Fibroblast of skin of right quadriceps (primary cell): ENCODE measurements around the gene SLC29A3.

Experiments
- DNase-seq: peaks from one replicate; pipeline ENCODE4 v3.0.0-alpha.2; 2013

SLC29A3 gene

DNA sequence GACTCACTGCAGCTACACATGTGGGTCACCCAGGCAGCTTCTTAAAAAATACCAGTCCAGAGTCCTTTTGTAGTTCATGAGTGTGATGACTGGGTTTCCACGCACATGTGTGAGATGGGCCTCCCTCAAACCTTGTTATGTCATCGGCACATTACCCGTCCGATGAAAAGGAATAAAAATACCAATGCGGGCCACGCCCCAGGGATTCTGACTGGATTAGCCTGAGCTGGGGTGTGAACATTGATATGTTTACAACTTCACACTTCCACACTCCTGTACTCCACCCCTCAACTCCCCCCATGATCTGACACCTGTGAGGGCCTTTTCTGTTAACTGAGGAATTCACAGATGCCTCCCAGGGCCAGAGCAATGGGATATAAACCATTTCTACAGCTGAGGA is 6.2 kb downstream of the SLC29A3 start:
- no peak for DNase-seq

DNA sequence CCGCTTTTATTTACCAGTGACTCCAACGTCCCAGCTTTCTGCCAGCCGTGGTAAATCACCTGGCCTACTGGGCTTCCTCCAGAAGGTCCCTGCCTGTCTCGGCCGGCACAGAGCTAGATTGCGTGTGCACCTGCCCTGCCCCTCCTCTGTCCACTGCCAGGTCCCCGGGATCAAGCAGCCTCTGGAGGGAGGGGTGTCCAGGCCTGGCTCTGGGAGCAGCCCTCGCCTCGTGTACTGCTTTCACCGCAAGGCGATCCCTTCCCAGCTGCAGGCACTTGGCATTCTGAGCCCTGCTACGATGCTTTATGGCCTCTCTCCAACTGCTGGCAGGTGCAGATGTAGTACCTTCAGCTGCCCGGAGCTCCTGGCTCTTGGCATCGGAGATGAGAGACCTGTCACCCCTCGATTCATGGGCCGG is 7.4 kb downstream of the SLC29A3 start:
- DNase-seq, result no peak

DNA sequence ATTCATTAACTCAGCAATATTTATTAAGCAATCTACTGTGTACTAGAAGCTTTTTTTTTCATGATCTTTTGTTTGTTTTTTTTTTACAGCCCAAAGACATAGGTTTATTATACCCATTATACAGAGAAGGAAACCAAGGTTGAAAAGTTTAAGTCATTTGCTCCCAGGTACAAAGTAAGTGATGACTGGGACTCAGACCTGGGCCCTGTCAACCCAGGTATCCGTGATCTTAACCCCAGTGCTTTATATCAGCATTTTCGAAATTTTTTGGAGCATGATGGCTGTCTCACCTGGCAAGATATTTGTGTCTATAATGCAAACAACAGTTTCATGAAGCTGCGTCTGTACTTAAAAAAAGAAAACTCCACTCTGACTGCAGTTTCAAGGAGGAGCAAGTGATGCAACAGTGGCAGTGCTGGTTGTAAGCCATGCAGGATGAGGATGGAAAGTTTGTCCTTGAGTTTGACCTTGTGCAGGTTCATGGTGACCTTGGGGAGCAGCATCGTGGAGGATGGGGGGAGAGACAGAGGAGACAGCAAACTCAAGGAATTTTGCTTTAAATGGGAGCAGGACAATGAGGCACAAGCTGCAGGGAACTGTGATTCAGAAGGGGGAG is 11.8 kb downstream of the SLC29A3 start:
- DNase-seq, result no peak

DNA sequence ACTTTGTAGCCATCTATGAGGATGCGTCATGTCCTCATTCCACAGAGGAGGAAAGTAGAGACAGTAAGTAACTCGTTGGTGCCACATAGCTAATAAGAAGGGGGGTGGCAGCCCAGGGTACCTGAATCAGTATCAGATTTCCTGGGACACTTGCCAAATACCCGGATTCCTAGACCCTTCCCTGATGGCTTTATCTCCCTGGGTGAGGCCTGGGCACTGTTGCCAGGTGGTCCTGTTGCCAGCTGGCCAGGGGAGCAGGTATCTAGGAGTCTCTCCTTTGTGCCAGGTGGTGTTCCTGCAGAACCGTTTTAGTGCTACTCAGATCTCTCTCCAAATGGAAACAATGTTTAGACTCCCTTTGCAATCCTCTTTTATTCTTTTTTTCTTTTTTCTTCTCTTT is 12.7 kb downstream of the SLC29A3 start:
- no peak for DNase-seq

DNA sequence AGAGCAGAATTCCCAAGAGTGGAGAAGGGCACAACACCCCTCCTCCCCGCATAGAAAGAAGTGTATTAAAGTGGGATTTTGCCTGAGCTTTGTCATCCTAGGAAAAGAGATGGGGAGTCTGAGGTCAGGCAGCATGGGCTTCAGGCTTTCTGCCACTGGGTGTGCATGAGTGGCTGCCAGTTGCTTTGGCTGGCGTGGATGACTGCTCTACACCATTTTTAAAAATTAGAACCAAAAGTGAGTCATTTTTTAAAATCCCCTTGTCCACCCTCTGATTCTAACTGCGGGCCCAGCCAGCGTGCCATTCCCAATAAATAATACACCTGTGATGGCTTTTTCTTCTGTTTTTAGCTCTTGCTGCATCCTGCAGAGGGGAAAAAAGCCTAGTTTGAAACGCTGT is 13.4 kb downstream of the SLC29A3 start:
- no peak for DNase-seq

DNA sequence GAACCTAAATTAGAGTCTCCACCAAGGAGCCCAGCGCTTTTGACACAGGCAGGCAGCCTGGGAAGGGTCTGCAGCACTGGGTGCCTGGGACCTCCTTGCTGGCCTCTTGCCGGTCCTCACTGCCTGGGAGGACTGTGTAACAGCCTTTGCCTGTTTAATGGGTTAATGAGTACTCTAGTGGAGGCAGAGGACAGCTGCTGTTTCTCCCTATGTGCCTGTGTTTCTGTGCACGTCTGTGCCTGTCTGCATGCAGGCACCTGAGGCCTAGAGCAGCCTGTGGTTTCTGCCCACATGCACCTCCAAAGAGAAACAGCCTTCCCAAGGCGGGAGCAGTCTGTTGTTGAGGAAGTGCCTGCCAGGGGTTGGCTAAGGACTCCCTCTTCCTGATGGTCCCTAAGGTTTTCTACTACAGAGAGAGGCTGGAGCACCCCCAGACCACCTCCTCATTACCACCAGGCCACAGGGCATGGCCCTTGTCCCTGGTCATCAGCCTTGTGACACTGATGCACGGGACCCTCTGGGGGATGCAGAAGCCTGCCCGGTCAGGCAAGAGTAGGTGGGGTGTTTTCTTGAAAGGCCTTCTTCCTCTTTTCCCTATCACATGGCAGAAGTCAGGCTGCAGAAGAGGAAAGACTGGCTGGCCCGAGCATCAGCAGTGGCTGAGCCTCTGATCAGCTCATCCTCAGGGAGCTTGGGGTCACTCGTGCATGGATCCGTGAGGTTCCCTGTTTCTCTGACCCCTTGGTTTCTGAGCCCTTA is 14.2 kb downstream of the SLC29A3 start:
- DNase-seq, result no peak

DNA sequence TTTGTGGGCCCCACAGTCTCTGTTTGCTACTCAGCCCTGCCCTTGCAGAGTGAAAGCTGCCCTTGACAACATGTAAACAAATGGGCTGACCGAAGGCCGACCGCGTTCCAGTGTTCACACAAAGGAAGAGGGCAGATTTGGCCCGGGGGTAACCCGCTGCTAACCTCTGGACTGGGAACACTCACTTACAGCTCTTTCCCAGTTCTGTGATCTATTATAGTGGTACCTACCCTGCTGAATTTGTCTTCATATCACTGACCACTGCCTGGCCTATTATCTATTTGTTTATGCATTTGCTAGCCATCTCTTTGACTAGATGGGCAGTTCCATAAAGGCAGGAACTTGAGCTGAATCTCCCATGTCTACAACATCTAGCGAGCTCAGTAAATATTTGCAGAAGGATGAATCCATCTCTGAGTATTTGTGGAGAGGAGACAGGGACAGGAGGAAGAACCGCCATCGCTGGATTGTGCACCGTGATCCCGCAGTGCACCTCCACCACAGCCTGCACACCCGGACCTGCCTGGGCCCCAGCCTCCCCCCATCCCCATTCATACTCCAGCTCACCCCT is 15.2 kb downstream of the SLC29A3 start:
- no peak for DNase-seq

DNA sequence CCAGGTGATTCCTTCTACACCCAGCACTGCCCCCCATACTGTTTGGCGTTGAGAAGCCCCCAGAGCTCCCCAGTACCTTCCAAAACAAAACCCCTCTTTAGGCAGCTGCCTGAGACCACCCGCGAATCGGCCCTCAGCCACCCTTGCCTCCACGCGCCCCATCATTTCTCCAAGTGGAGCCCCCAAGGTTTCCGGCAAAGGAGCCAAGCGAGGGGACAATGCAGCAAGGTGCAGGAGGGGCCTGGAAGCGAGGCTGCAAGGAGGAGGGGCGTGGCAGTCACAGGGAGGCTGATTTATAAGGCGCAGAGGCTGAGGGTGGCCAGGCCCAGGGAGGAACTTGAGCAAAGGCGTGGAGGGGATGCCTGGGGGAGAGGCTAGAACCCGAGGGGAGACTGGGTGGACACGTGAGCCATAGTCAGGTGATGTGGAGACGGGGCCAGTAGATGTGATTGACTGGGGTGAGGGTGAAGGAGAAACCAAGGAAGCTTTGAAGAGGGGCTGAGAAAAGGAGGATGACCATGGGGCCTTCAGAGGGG is 16.2 kb downstream of the SLC29A3 start:
- no peak for DNase-seq

DNA sequence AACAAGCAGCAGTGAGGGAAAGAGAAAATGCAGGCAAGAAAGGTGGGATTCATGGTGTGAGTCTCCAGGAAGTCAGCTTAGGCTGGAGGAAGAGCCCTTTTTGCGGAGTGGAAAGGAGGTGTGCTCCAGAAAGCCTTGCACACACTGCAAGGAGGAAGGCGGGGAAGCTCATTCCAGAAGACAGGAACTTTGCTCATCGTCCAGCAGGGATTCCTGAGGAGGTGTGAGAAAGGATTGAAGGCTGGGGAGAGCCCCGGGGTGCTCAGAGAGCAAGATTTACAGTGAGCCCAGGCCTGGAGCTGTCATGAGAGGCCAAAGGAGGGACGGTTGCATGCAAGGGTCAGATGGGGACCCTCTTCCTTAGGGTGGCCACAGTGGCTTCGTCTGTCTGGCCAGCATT is 17.6 kb downstream of the SLC29A3 start:
- no peak for DNase-seq

DNA sequence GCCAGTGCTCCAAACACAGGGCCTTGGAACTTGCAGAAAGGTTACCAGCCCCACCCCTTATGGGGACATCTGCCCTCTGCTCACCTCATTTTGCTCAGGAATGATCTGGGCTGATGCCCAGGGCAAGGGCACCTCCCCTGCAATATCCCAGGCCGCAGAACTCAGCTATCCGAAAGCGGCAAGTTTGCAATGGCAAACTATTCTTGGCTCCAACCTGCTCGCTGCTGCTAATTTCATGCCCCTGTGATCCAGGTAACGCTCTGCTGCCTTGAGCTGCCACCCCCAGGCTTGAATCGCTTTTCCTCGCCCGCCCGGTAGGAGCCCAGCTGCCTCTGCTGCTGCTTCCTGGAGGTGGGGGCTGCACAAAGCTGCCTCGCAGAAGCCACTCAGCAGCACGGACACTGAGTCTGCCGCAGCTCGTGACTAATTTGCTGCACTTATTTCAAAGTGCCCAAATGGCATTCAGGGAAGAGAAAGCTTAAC is 18.2 kb downstream of the SLC29A3 start:
- DNase-seq, result no peak

DNA sequence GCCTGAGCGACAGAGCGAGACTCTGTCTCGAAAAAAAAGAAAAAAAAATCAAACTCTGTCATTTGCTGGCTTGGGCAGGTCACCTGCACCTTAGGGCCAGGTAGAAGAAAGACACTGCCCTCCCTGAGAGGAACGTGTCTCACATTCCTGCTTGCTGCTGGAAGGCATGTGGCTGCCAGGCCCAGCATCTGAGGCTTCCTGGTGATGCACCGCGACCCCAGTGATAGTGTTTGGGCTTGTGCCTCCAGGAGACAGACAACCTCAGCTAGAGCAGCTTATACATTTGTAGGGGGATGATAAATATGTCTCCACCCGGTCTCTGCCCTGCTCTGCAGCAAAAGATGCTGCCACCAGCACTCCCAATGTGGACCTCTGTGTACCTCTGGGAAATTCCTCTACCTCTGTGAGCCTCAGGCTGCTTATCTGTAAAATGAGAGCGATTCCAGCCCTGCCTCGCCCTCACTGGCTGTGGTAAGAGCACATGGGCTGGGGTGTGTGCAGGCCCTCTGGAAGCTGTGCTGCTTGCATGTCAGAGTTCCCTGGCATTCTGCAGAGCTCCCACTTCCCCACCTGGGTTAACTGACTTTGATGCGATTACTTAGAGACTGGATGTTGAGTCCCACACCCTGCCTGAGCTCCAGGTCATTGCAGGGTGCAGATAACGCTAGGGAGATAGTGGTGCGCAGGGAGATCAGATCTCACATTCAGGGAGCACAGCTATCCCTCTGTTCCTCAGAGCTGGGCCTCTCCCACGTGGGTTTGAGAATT is 19.9 kb downstream of the SLC29A3 start:
- DNase-seq, result no peak

DNA sequence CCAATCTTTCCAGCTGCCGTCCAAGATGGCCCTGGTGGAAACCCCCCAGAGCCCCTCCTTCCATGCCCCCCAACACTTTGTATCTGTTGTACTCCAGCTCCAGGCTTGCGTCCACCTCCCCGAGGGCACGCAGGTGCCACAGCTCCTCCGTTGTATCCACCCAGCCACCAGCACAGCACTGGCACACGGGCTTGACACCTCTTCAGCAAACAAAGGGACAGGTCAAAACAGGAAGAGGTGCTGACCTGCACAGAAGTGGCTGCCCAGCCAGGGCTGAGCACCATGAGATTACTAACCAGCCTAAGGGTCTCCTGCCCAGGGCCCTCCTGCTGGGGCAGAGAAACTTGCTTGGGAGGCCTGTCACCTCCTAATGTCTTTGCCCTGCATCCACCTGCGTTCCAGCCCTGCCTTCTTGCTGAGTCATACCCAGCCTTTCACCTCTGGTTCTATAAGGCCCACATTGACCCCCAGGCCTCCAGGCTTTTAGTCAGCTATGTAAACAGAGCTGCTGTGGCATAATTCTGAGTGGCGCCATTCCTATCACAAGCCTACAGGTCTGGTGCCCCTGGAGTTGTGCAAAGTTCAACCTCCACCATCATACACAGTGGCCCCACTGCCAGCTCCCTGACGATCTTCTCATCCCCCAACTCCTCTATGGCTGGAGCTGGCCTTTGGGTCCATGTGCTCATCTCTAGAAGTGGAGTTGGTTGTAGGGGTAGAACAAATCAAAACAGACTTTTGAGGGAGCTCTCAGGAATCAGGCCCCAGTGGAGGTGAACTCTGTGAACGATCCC is 20.9 kb downstream of the SLC29A3 start:
- no peak for DNase-seq

DNA sequence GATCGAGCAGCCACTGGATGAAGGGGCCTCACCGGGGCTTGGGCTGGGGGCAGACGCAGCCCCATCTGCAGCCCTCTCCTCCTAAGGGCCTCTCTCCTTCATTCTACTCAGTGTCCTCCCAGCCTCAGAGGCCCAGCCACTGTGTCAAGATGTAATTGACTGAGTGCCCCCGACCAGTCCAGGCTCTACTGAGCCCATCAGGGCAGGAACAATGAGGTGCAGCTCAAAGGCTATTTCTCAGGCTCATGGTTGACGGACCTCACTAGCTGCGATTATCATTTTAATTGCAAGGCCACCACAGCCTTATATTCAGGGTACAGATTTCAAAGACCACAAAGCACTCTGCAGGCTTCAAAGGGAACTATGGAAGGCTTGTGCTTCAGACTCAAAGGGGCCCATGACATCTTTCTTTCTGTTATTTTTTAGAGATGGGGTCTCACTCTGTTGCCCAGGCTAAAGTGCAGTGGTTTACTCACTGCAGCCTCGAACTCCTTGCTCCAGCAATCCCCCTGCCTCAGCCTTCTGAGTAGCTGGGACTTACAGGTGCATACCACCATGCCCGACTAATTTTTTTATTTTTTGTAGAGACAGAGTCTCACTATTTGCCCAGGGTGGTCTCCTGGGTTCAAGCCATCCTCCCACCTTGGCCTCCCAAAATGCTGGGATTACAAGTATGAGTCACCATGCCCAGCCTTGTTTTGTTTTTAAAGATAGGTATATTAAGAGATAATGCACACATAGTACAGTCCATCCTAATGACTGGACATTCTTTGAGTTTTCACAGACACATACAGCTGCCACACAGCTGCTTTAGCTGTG is 23.7 kb downstream of the SLC29A3 start:
- no peak for DNase-seq

DNA sequence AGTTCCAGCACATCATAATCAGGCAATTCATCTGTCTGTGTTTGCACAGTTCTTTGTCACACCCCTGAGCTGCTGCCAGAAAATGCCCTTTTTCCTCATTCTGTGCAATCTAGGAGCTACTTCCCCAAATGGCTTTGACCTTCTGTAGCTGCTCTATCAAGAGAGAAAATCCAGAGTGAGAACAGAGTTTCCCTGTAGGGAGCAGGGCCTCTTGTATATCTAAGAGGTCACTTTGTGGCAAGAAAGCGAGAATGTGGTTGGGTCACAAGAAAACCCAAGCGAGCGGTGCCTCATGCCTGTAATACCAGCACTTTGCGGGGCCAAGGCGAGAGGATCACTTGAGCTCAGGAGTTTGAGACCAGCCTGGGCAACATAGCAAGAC is 24.3 kb downstream of the SLC29A3 start:
- DNase-seq, result no peak

DNA sequence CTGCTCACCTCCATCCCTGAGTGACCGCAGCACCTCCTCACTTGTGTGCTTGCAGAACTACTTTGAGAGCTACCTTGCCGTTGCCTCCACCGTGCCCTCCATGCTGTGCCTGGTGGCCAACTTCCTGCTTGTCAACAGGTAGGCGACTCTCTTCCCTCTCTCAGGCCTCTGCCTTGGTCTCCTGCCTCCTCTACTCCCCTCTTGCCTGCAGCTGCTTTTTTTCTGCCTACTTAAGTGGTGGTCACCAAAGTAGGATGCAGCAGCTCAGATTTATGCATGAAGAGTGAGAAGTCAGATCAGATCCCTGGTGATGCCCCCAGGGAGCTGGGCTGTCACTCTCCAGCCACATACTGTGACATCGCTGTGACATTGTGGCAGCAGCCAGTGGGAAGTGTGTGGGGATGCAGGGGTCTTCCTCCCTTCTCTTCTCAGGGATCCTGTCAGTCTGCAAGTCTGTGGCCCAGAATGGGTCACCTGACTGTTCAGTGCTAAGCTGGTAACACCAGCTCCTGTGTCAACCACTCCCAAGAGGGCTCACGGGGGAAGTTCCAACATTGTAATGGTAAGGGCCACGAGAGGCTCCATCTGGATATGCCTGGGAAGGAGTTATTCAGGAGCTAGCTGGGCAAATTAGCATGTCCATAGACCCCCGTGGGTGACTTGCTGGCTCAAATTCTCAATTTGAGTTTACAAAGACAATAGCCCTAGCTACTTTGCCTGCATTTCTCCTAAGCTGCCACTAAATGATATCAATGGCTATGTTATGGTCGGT is 25.3 kb downstream of the SLC29A3 start:
- DNase-seq, result no peak

DNA sequence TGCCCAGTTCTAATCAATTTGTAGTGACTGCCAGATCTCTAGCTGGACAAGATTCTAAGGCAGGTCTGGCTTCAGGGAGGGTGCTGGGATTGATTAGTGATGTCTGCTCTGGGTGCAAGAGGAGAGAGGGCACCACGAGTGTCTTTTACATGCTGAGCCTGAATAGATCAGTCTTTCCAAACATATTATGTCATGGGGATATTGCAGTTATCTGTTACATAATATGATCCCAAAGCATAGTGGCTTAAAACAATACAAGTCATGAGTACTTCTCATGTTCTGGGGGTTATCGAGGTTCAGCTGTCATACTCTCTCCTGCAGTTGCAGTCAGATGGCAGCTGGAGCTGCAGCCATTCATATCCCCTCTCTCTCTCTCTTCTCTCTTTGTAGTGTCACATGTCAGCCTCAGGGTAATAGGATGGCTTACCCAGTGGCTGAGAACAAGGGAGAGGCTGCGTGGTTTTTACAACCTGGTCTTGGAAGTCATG is 26.0 kb downstream of the SLC29A3 start:
- DNase-seq, result no peak

DNA sequence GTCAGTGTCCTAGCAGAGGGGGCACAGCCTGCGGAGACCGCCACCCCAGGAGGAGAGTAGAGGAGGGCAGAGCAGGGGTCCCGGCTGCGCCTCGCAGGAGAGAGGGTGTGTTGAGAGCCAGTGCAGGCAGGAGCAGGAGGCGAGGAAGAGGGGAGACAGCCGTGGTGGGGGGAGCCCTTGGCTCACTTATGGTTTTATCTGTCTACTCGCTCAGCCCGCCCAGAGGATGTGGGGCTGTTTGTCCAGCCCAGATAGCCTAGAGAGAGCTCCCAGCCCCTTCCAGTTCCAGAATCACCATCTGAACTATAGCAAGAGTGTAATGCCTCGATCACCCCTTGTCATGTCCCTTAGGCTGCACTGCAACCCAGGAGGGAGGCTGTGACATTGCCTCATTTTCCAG is 26.6 kb downstream of the SLC29A3 start:
- DNase-seq, result no peak

DNA sequence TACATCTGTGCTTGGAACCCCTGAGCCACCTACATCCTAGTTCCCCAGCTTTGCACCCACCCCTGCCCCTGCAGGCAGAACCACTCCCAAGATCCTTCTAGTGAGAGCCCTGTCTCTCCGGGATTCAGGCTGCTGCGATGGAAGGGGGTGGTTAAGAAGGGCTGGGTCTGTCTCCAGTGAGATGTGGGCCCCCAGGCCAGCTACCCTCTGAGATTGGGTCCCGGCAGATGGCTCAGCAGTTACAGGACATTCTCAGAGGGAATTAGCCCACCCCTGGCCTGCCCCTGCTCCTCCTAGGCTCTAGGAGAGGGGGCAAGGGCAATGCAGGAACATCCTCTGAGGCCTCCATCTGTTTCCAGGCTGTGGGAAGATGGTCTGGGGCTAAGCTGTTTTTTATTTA is 27.7 kb downstream of the SLC29A3 start:
- DNase-seq, result no peak

DNA sequence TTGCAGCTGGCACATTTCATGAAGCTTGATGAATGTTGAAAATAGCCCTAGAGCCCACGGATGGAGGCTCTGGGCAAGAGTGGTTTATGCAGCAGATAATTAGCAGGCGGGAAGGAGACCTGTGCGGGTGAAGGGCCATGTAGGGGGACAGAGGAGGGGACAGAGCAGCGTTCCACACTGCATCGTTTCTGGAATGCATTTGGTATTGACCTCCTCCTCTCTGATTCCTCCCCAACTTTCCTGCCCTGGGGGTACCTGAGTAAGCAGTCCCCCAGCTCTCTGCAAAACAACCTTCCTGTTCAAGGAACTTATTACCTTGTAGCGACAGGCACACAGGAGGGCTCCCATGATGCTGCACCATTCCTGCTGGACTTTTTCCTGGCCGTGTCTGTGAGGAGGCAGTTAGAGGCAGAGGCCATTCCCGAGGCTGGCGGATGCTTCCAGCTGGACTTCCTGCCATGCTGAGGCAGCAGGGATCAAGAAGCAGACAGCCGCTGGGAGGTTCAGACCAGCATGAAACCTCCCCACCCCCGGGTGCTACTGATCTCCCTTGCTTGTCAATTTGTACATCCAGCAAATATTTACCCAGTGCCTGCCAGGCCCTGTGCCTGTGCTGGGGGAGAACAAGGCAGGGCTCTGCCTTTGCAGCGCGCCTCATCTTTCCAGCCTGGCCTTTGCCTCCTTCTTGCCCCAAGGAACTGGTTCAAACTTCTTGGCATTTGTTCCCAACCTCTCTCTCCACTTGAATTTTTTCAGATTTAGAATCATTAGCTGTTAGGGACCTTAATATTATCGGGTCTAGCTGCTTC is 28.7 kb downstream of the SLC29A3 start:
- no peak for DNase-seq

DNA sequence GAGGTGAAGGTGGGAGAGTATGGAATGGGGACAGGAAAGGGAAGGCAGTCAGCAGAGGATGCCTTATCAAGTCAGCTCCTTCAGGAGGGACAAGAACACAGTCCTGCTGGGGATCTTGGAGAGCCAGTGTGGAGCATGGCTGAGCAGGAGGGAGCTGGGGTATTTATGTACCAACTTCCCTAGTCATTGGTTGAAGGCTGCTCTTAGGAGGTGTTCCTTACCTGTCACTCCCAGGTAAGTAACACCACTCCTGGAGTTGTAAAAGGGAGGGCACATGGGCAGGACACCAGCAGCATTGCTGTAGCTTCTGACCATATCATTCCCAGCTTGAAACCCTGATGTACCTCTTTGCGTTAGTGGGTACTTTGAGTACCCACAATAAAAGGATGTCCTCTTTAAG is 29.8 kb downstream of the SLC29A3 start:
- DNase-seq, result no peak
